AG09319 (cell line): ENCODE data around the gene MAPRE2.
"Not testable (repeated sequence)": the region's sequence is repeated elsewhere in the genome, so short reads cannot be mapped to it uniquely, and the experiment has no call there.

Source experiments
- DNase-seq: peaks from one replicate; pipeline ENCODE4 v3.0.0-alpha.2; 2010; ENCODE audit warnings: low read depth; ENCODE audit errors: extremely low read depth
- CTCF ChIP-seq: IDR thresholded peaks from 2 replicates; pipeline ENCODE4 v1.5.1; 2011; ENCODE audit warnings: low read depth, mild to moderate bottlenecking, inconsistent platforms, low read length, moderate library complexity

MAPRE2 gene

GRCh38 chr18:35104391-35105051 lies 63.3 kb downstream of the MAPRE2 start:
- no peak for TF ChIP-seq CTCF

GRCh38 chr18:35106013-35106844 lies 65.0 kb downstream of the MAPRE2 start:
- TF ChIP-seq CTCF, result no peak
- no peak for DNase-seq

More at GRCh38 chr18:35104391-35105051, 63.3 kb downstream of the MAPRE2 start:
- no peak for DNase-seq

- TF ChIP-seq CTCF, result no peak
- DNase-seq, result no peak
Observed at GRCh38 chr18:35106845-35107148, 65.6 kb downstream of the MAPRE2 start.

GRCh38 chr18:35107216-35107615 lies 66.0 kb downstream of the MAPRE2 start:
- TF ChIP-seq CTCF, result no peak
- no peak for DNase-seq

GRCh38 chr18:35108088-35108487 lies 66.9 kb downstream of the MAPRE2 start:
- not testable (repeated sequence) for DNase-seq

GRCh38 chr18:35110059-35110458 lies 68.8 kb downstream of the MAPRE2 start:
- DNase-seq, result no peak
- TF ChIP-seq CTCF, result no peak

GRCh38 chr18:35110554-35111485 lies 69.6 kb downstream of the MAPRE2 start:
- no peak for TF ChIP-seq CTCF
- no peak for DNase-seq
